WERI-Rb-1 (cell line): ENCODE measurements around the gene INPP4A.

Source experiments
- DNase-seq: peaks from one replicate; pipeline ENCODE4 v3.0.0-alpha.2; 2020
- H3K27ac ChIP-seq: fragments of 250-450 bp; sonication (Bioruptor Pico); 2 replicates; pipeline ENCODE4 v1.5.1; 2020; ENCODE audit warnings: mild to moderate bottlenecking, moderate library complexity
- H3K27me3 ChIP-seq: fragments of 250-450 bp; sonication (Bioruptor Pico); 2 replicates; pipeline ENCODE4 v1.5.1; 2021; ENCODE audit warnings: mild to moderate bottlenecking, low read depth, moderate library complexity; ENCODE audit not compliant: insufficient read depth, severe bottlenecking
- H3K36me3 ChIP-seq: fragments of 250-450 bp; sonication (Bioruptor Pico); 2 replicates; pipeline ENCODE4 v1.5.1; 2020; ENCODE audit warnings: mild to moderate bottlenecking, moderate library complexity
- H3K4me3 ChIP-seq: 2 replicates; pipeline ENCODE4 v1.5.1; 2011; ENCODE audit warnings: low read depth, mild to moderate bottlenecking, control low read depth, low read length
- H3K9me3 ChIP-seq: fragments of 250-450 bp; sonication (Bioruptor Pico); 2 replicates; pipeline ENCODE4 v1.5.1; 2021; ENCODE audit warnings: mild to moderate bottlenecking, moderate library complexity; ENCODE audit not compliant: severe bottlenecking
- TF ChIP-seq, protein P1 (sequence below): IDR thresholded peaks from 2 replicates; pipeline ENCODE4 v1.5.1; 2011; ENCODE audit warnings: low read depth, mild to moderate bottlenecking, control low read depth, inconsistent platforms, low read length

Gene INPP4A

DNA sequence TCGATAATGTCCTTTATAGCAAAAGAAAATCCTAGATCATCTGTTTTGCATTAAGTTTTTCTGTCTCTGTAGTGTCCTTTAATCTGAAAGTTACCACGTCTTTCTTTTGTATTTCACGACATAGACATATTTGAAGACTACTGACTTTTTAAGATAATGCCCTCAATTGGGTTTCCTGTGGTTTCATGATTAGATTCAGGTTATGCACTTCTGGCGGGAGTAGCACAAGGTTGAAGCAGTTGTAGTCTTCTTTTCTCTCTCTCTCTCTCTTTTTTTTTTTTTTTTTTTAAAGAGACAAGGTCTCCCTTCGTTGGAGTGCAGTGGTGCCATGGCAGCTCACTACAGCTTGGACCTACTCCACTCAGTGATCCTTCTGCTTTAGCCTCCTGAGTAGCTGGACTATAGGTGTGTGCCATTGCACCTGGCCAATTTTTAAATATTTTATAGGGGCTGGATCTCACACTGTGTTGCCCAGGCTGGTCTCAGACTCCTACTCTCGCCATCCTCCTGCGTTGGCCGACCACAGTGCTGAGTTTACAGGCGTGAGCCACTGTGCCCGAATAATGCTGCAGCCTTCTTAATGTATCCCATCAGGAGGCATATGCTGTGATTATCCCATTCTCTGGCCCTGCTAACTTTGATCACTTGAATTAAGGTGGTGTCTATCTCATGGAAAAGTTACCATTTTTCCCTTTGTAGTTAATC, 3.9 kb downstream of the INPP4A start:
- no peak overlapping the region for H3K4me3 ChIP-seq
- no peak overlapping the region for H3K27ac ChIP-seq
- DNase-seq: no peak
- TF ChIP-seq, protein P1, sequence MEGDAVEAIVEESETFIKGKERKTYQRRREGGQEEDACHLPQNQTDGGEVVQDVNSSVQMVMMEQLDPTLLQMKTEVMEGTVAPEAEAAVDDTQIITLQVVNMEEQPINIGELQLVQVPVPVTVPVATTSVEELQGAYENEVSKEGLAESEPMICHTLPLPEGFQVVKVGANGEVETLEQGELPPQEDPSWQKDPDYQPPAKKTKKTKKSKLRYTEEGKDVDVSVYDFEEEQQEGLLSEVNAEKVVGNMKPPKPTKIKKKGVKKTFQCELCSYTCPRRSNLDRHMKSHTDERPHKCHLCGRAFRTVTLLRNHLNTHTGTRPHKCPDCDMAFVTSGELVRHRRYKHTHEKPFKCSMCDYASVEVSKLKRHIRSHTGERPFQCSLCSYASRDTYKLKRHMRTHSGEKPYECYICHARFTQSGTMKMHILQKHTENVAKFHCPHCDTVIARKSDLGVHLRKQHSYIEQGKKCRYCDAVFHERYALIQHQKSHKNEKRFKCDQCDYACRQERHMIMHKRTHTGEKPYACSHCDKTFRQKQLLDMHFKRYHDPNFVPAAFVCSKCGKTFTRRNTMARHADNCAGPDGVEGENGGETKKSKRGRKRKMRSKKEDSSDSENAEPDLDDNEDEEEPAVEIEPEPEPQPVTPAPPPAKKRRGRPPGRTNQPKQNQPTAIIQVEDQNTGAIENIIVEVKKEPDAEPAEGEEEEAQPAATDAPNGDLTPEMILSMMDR: no peak
- no peaks in the 10 kb centered on the region for H3K27me3 ChIP-seq
- H3K9me3 ChIP-seq: no peaks in the 10 kb centered on the region
- no peaks in the 10 kb centered on the region for H3K36me3 ChIP-seq

DNA sequence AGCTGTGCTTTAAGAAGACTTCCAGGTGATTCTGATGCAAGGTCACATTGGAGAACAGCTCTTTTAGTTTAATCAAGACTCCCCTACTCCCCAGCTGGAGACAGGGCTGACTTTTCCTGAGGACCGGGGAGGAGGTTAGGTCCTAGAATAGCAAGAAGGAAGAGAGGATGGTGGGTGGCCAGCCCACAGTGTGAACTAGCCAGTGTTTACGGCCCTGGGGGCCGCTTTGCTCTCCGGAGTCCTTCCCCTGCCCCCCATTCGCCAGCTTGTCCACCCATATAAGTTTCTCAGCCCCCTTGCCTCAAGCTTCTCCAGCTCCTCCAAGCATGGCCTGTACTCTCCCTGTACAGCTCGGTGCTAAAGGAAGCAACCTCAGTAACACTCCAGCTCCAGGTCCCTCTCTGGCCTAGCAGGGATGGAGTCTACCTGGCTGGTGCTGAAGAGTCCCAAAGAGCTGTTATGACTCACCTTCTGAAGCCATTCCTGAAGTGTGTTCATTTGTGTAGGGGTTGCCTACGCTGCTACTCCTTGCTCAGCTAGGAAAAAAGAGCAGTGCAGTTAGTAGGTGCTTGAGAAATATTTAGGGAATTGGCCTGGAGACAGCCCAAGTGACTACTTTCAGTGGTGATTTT, 7.9 kb downstream of the INPP4A start:
- TF ChIP-seq, protein P1: no peak
- Histone ChIP-seq H3K4me3 (no peak overlapping the region), H3K27me3 (no peaks in the 10 kb centered on the region), H3K27ac (no peak overlapping the region), H3K36me3 (peaks cover 7% of the 10 kb centered on the region), H3K9me3 (no peaks in the 10 kb centered on the region)
- no peak for DNase-seq

DNA sequence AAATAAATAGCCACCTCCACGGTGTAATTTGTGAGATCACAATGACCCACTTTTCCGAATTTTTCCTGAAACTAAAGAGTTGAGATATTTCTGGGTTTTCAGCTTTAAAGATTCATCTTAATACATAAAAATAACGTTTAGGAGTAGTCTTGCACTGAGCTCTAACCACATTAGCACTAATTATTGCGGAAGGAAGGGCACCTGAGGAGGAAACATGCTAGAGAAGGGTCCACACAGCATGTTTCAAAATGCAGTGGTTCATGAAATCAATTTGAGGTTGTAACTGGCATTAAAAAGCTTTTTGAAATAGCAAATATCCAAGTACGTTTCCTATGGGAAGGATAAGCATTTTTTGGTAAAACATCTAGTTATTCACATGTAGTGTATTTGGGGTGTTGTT, 8.4 kb downstream of the INPP4A start:
- DNase-seq: no peak
- Histone ChIP-seq H3K4me3 (no peak overlapping the region), H3K36me3 (peaks cover 7% of the 10 kb centered on the region), H3K9me3 (no peaks in the 10 kb centered on the region), H3K27me3 (no peaks in the 10 kb centered on the region), H3K27ac (no peak overlapping the region)
- TF ChIP-seq, protein P1: no peak

GRCh38 chr2:98453531-98453930, 8.9 kb downstream of the INPP4A start:
- H3K9me3 ChIP-seq: no peaks in the 10 kb centered on the region
- peaks cover 7% of the 10 kb centered on the region for H3K36me3 ChIP-seq

GRCh38 chr2:98454073-98454472, 9.4 kb downstream of the INPP4A start:
- Histone ChIP-seq H3K4me3 (no peak overlapping the region), H3K27me3 (no peaks in the 10 kb centered on the region), H3K27ac (no peak overlapping the region), H3K36me3 (peaks cover 7% of the 10 kb centered on the region), H3K9me3 (no peaks in the 10 kb centered on the region)
- TF ChIP-seq, protein P1: no peak
- no peak for DNase-seq

More at GRCh38 chr2:98453531-98453930, 8.9 kb downstream of the INPP4A start:
- H3K27me3 ChIP-seq: no peaks in the 10 kb centered on the region
- TF ChIP-seq, protein P1: no peak
- H3K27ac ChIP-seq: no peak overlapping the region
- no peak overlapping the region for H3K4me3 ChIP-seq
- DNase-seq: no peak
